ENCODE data around the gene ENDOD1. TPM values are rescaled to one million over a fixed set of nuclear protein-coding genes. Genes with fewer than 3 reads are reported as not detected.
"Not testable (repeated sequence)": the region's sequence is repeated elsewhere in the genome, so short reads cannot be mapped to it uniquely, and the experiment has no call there.

The ENDOD1 gene
- total RNA-seq (2014; rRNA removed; shearing (Covaris generic); ENCODE audit: low replicate concordance) = 11.0 and 12.8 TPM in 2 replicates

GRCh38 chr11:95089620-95090542 lies at the start of gene ENDOD1:
TSS of gene ENDOD1 (plus strand) at chr11:95089846. CDS start at chr11:95089928, 82 bp downstream.
- Histone ChIP-seq H4K20me1 (ENCODE audit: insufficient read depth, low read depth, low read length) (no peaks in the 10 kb centered on the region), H3K27me3 (ENCODE audit: low read length) (no peaks in the 10 kb centered on the region), H3K4me3 (ENCODE audit: low read length) (peak within 1 kb of the TSS; percentile 79)

GRCh38 chr11:95042239-95042638 lies 47.4 kb upstream of the ENDOD1 start:
- Histone ChIP-seq H3K27me3 (ENCODE audit: low read length) (no peaks in the 10 kb centered on the region), H3K4me3 (ENCODE audit: low read length) (no peak overlapping the region), H3K9me2 (replicated peaks; ENCODE audit: insufficient read depth, low read length) (no peaks in the 10 kb centered on the region), H2AFZ (ENCODE audit: low read length) (no peak overlapping the region), H3K4me2 (ENCODE audit: low read depth, low read length, poor library complexity, severe bottlenecking) (no peak overlapping the region), H3K9me3 (ENCODE audit: low read length) (no peaks in the 10 kb centered on the region), H4K20me1 (ENCODE audit: insufficient read depth, low read depth, low read length) (no peaks in the 10 kb centered on the region), H3K36me3 (ENCODE audit: insufficient read depth, low read length) (no peaks in the 10 kb centered on the region), H3K27ac (ENCODE audit: low read length) (no peak overlapping the region), H3K4me1 (ENCODE audit: low read length) (no peaks in the 10 kb centered on the region), H3K9ac (ENCODE audit: low read length) (no peak overlapping the region), H3K79me2 (ENCODE audit: low read length) (no peaks in the 10 kb centered on the region)
- DNase-seq = no peak

More at GRCh38 chr11:95089620-95090542, at the start of gene ENDOD1:
- no peaks in the 10 kb centered on the region for H3K79me2 ChIP-seq (ENCODE audit: low read length)
- H2AFZ ChIP-seq (ENCODE audit: low read length) = peak within 1 kb of the TSS; percentile 96
- H3K4me1 ChIP-seq (ENCODE audit: low read length) = peaks cover 40% of the 10 kb centered on the region
- H3K9me3 ChIP-seq (ENCODE audit: low read length) = no peaks in the 10 kb centered on the region
- DNase-seq = peak; percentile 99
- peak within 1 kb of the TSS; percentile 92 for H3K4me2 ChIP-seq (ENCODE audit: low read depth, low read length, poor library complexity, severe bottlenecking)
- H3K27ac ChIP-seq (ENCODE audit: low read length) = no peak within 1 kb of the TSS
- H3K9ac ChIP-seq (ENCODE audit: low read length) = peak within 1 kb of the TSS; percentile 77
- H3K9me2 ChIP-seq (replicated peaks; ENCODE audit: insufficient read depth, low read length) = no peaks in the 10 kb centered on the region
- H3K36me3 ChIP-seq (ENCODE audit: insufficient read depth, low read length) = no peaks in the 10 kb centered on the region

GRCh38 chr11:95042906-95043305 lies 46.7 kb upstream of the ENDOD1 start:
- Histone ChIP-seq H3K9me3 (ENCODE audit: low read length) (no peaks in the 10 kb centered on the region), H3K27ac (ENCODE audit: low read length) (no peak overlapping the region), H3K4me3 (ENCODE audit: low read length) (no peak overlapping the region), H3K4me1 (ENCODE audit: low read length) (no peaks in the 10 kb centered on the region), H3K4me2 (ENCODE audit: low read depth, low read length, poor library complexity, severe bottlenecking) (no peak overlapping the region), H3K9me2 (replicated peaks; ENCODE audit: insufficient read depth, low read length) (no peaks in the 10 kb centered on the region), H2AFZ (ENCODE audit: low read length) (no peak overlapping the region), H3K9ac (ENCODE audit: low read length) (no peak overlapping the region), H3K27me3 (ENCODE audit: low read length) (no peaks in the 10 kb centered on the region), H4K20me1 (ENCODE audit: insufficient read depth, low read depth, low read length) (no peaks in the 10 kb centered on the region), H3K79me2 (ENCODE audit: low read length) (no peaks in the 10 kb centered on the region), H3K36me3 (ENCODE audit: insufficient read depth, low read length) (no peaks in the 10 kb centered on the region)
- no peak for DNase-seq

GRCh38 chr11:95044010-95044409 lies 45.6 kb upstream of the ENDOD1 start:
- Histone ChIP-seq H3K27me3 (ENCODE audit: low read length) (no peaks in the 10 kb centered on the region), H3K9me3 (ENCODE audit: low read length) (no peaks in the 10 kb centered on the region), H3K4me2 (ENCODE audit: low read depth, low read length, poor library complexity, severe bottlenecking) (no peak overlapping the region), H3K9ac (ENCODE audit: low read length) (no peak overlapping the region), H3K4me3 (ENCODE audit: low read length) (no peak overlapping the region), H4K20me1 (ENCODE audit: insufficient read depth, low read depth, low read length) (no peaks in the 10 kb centered on the region), H3K27ac (ENCODE audit: low read length) (no peak overlapping the region), H3K79me2 (ENCODE audit: low read length) (no peaks in the 10 kb centered on the region), H2AFZ (ENCODE audit: low read length) (no peak overlapping the region), H3K9me2 (replicated peaks; ENCODE audit: insufficient read depth, low read length) (no peaks in the 10 kb centered on the region), H3K36me3 (ENCODE audit: insufficient read depth, low read length) (no peaks in the 10 kb centered on the region), H3K4me1 (ENCODE audit: low read length) (no peaks in the 10 kb centered on the region)
- no peak for DNase-seq

GRCh38 chr11:95045812-95046211 lies 43.8 kb upstream of the ENDOD1 start:
- Histone ChIP-seq H3K9me3 (ENCODE audit: low read length) (no peaks in the 10 kb centered on the region), H3K27me3 (ENCODE audit: low read length) (no peaks in the 10 kb centered on the region), H3K9me2 (replicated peaks; ENCODE audit: insufficient read depth, low read length) (no peaks in the 10 kb centered on the region), H3K4me2 (ENCODE audit: low read depth, low read length, poor library complexity, severe bottlenecking) (no peak overlapping the region), H3K9ac (ENCODE audit: low read length) (no peak overlapping the region), H3K4me3 (ENCODE audit: low read length) (no peak overlapping the region), H3K27ac (ENCODE audit: low read length) (no peak overlapping the region), H3K79me2 (ENCODE audit: low read length) (no peaks in the 10 kb centered on the region), H4K20me1 (ENCODE audit: insufficient read depth, low read depth, low read length) (no peaks in the 10 kb centered on the region), H2AFZ (ENCODE audit: low read length) (no peak overlapping the region), H3K36me3 (ENCODE audit: insufficient read depth, low read length) (no peaks in the 10 kb centered on the region), H3K4me1 (ENCODE audit: low read length) (no peaks in the 10 kb centered on the region)
- DNase-seq = no peak

GRCh38 chr11:95049122-95049521 lies 40.5 kb upstream of the ENDOD1 start, which contains the start of gene KDM4F:
TSS of gene KDM4F (plus strand) at chr11:95049422.
- H3K79me2 ChIP-seq (ENCODE audit: low read length); H3K9me3 ChIP-seq (ENCODE audit: low read length); H3K9ac ChIP-seq (ENCODE audit: low read length); DNase-seq; H3K36me3 ChIP-seq (ENCODE audit: insufficient read depth, low read length); H3K4me3 ChIP-seq (ENCODE audit: low read length); H3K4me2 ChIP-seq (ENCODE audit: low read depth, low read length, poor library complexity, severe bottlenecking); H2AFZ ChIP-seq (ENCODE audit: low read length); H4K20me1 ChIP-seq (ENCODE audit: insufficient read depth, low read depth, low read length); H3K27ac ChIP-seq (ENCODE audit: low read length); H3K4me1 ChIP-seq (ENCODE audit: low read length); H3K9me2 ChIP-seq (replicated peaks; ENCODE audit: insufficient read depth, low read length); H3K27me3 ChIP-seq (ENCODE audit: low read length): not testable (repeated sequence)

- Histone ChIP-seq H3K27me3 (ENCODE audit: low read length) (no peaks in the 10 kb centered on the region), H3K9me3 (ENCODE audit: low read length) (no peaks in the 10 kb centered on the region), H3K9ac (ENCODE audit: low read length) (no peak overlapping the region), H3K4me3 (ENCODE audit: low read length) (no peak overlapping the region), H3K4me1 (ENCODE audit: low read length) (no peaks in the 10 kb centered on the region), H4K20me1 (ENCODE audit: insufficient read depth, low read depth, low read length) (no peaks in the 10 kb centered on the region), H3K79me2 (ENCODE audit: low read length) (no peaks in the 10 kb centered on the region), H3K36me3 (ENCODE audit: insufficient read depth, low read length) (no peaks in the 10 kb centered on the region), H2AFZ (ENCODE audit: low read length) (no peak overlapping the region), H3K4me2 (ENCODE audit: low read depth, low read length, poor library complexity, severe bottlenecking) (no peak overlapping the region), H3K9me2 (replicated peaks; ENCODE audit: insufficient read depth, low read length) (no peaks in the 10 kb centered on the region), H3K27ac (ENCODE audit: low read length) (no peak overlapping the region)
- no peak for DNase-seq
Measured at GRCh38 chr11:95050595-95051202, 38.9 kb upstream of the ENDOD1 start.

GRCh38 chr11:95054356-95054755 lies 35.3 kb upstream of the ENDOD1 start:
- Histone ChIP-seq H3K36me3 (ENCODE audit: insufficient read depth, low read length) (no peaks in the 10 kb centered on the region), H3K4me1 (ENCODE audit: low read length) (no peaks in the 10 kb centered on the region), H2AFZ (ENCODE audit: low read length) (no peak overlapping the region), H4K20me1 (ENCODE audit: insufficient read depth, low read depth, low read length) (no peaks in the 10 kb centered on the region), H3K9me2 (replicated peaks; ENCODE audit: insufficient read depth, low read length) (no peaks in the 10 kb centered on the region), H3K9ac (ENCODE audit: low read length) (no peak overlapping the region), H3K27me3 (ENCODE audit: low read length) (no peaks in the 10 kb centered on the region; the same call in 1 of the 2 replicates), H3K4me2 (ENCODE audit: low read depth, low read length, poor library complexity, severe bottlenecking) (no peak overlapping the region), H3K27ac (ENCODE audit: low read length) (no peak overlapping the region), H3K79me2 (ENCODE audit: low read length) (no peaks in the 10 kb centered on the region), H3K9me3 (ENCODE audit: low read length) (no peaks in the 10 kb centered on the region), H3K4me3 (ENCODE audit: low read length) (no peak overlapping the region)
- DNase-seq = no peak
